ENCODE data around the gene GTF3C2. TPM values are rescaled to one million over a fixed set of nuclear protein-coding genes. Genes with fewer than 3 reads are reported as not detected.
A peak's percentile ranks its signal among the peaks of the same experiment; 100 is the strongest.

The GTF3C2 gene
- total RNA-seq, 2 experiments from 2014 or later = 57.6 to 63.6 TPM

DNA sequence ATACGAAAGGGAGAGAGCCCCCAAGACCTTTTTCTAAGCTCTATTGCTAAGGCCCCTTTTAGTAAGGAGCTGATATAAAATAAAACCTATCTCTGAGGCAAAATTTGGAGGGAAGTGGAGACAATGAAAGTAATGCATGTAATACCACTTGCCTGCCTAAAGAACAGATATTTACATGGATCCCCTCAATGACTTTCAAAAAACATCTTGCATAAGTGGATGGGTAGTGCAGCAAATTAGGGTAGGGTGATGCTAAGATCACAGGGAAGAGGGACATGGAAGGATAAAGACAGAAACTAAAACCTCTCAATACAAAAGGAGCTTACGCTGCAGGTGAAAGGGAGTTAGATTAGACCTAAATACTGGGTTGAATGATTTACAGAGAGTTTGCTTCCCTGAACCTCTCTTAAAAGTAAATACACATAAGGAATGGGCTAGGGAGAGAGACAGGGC, 22.8 kb upstream of the GTF3C2 start:
- DNase-seq (no peak), ATAC-seq (no peak)
- TF ChIP-seq, protein P1, sequence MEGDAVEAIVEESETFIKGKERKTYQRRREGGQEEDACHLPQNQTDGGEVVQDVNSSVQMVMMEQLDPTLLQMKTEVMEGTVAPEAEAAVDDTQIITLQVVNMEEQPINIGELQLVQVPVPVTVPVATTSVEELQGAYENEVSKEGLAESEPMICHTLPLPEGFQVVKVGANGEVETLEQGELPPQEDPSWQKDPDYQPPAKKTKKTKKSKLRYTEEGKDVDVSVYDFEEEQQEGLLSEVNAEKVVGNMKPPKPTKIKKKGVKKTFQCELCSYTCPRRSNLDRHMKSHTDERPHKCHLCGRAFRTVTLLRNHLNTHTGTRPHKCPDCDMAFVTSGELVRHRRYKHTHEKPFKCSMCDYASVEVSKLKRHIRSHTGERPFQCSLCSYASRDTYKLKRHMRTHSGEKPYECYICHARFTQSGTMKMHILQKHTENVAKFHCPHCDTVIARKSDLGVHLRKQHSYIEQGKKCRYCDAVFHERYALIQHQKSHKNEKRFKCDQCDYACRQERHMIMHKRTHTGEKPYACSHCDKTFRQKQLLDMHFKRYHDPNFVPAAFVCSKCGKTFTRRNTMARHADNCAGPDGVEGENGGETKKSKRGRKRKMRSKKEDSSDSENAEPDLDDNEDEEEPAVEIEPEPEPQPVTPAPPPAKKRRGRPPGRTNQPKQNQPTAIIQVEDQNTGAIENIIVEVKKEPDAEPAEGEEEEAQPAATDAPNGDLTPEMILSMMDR (IDR thresholded peaks at IDR 0.05) = no peak
- Mint-ChIP-seq H3K27ac (peak overlapping the region; percentile 90), H3K4me3 (peak overlapping the region; percentile 81), H3K4me1 (ENCODE audit: low read depth) (peaks cover 24% of the 10 kb centered on the region), H3K36me3 (ENCODE audit: low read depth) (peaks cover 72% of the 10 kb centered on the region), H3K27me3 (no peaks in the 10 kb centered on the region), H3K9me3 (no peaks in the 10 kb centered on the region)
- POLR2A ChIA-PET = interaction anchor here (1.1 to 4.8 kb wide), 12 partner anchors 9 to 67 kb away, joined by 3 to 59 read pairs (median 4); partner anchors contain the start of genes EIF2B4, GTF3C2, NRBP1 and PPM1G
- intact Hi-C loops (cut with micrococcal nuclease) = no loop called here
- CTCF ChIA-PET = interaction anchor here (1.0 to 1.8 kb wide), 6 partner anchors 8 to 304 kb away, joined by 4 to 10 read pairs (median 5); partner anchors contain the start of genes EIF2B4, NRBP1 and SNX17

DNA sequence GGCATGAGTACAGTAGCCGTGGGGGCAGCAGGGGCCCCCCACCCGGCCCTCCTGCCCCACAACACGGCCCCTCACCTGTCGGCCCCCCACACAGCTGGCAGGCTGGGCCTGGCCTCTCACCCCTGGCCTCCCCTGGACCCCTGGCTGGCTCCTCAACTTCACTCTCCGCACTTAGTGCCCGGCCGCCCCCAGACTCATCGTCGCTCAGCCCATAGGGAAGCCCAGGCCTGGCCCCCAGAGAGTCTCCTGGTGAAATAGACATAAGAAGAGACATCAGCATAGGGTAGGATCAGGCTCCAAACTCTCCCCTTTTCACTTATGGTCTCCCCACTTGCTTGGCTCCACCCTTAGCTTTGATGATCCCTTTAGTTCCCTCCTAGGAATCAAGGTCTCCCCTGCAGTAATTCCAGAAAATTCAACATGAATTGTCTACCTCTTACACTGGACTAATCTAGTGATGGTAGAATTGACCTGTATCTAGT, 22.3 kb upstream of the GTF3C2 start:
- peak overlapping the region; percentile 81 for H3K4me3 Mint-ChIP-seq
- CTCF ChIA-PET = interaction anchor here (1.0 to 1.3 kb wide), 2 partner anchors 9 to 51 kb away, joined by 4 to 5 read pairs; partner anchors contain the start of gene EIF2B4

DNA sequence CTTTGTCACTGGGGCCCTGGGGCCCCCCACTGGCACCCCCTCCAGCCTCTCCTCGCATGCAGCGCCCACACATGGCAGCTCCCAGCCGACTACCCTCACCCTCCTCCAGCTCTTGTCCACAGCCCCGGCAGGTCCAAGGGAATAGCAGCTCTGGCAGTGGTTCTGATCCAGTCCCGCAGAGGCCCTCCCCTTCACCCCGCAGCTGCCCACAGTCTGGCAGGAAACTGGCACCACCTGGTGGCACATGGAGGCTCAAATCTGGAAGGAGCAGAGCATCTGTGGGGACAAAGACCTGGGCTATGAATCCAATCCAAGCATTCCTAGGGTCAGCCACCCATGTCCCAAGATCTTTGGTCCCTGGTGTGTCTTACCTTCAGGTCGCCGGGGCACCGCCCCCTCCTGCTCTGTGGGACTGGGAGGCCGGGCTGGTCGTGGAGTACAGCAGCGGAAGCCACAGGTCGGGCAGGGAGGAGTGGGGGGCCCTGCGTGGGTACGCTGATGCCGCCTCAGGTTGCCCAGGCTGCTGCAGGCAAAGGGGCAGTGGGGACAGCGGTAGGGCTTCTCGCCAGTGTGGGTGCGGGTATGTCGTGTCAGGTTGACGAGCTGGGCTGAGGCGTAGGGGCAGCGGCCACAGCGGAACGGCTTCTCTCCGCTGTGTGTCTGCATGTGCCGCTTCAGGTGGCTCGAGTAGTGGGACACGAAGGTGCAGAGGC, 21.7 kb upstream of the GTF3C2 start:
- H3K9me3 Mint-ChIP-seq = no peaks in the 10 kb centered on the region
- H3K4me3 Mint-ChIP-seq = peak overlapping the region; percentile 16
- ChIA-PET CTCF (interaction anchor here (1.3 kb wide), 1 partner anchor 9 kb away, joined by 4 read pairs; the partner anchor contains the start of gene EIF2B4), POLR2A (interaction anchor here (0.6 to 4.8 kb wide), 6 partner anchors 7 to 53 kb away, joined by 3 to 59 read pairs (median 12); partner anchors contain the start of genes EIF2B4, GTF3C2, NRBP1 and SNX17)
- peaks cover 23% of the 10 kb centered on the region for H3K4me1 Mint-ChIP-seq (ENCODE audit: low read depth)
- peak; percentile 21 for DNase-seq
- H3K27me3 Mint-ChIP-seq = no peaks in the 10 kb centered on the region
- no peak for ATAC-seq
- TF ChIP-seq, protein P1 (IDR thresholded peaks at IDR 0.05) = no peak
- intact Hi-C loops (cut with micrococcal nuclease) = no loop called here
- peaks cover 68% of the 10 kb centered on the region for H3K36me3 Mint-ChIP-seq (ENCODE audit: low read depth)
- H3K27ac Mint-ChIP-seq = no peak overlapping the region

More for the DNA sequence above, 22.3 kb upstream of the GTF3C2 start:
- Mint-ChIP-seq H3K36me3 (ENCODE audit: low read depth) (peaks cover 70% of the 10 kb centered on the region), H3K27ac (peak overlapping the region; percentile 90), H3K4me1 (ENCODE audit: low read depth) (peaks cover 25% of the 10 kb centered on the region), H3K9me3 (no peaks in the 10 kb centered on the region), H3K27me3 (no peaks in the 10 kb centered on the region)
- TF ChIP-seq, protein P1 (IDR thresholded peaks at IDR 0.05) = no peak
- DNase-seq (no peak), ATAC-seq (no peak)
- POLR2A ChIA-PET = interaction anchor here (0.6 to 4.8 kb wide), 8 partner anchors 9 to 60 kb away, joined by 3 to 59 read pairs (median 12); partner anchors contain the start of genes EIF2B4, GTF3C2, NRBP1 and PPM1G
- intact Hi-C loops (cut with micrococcal nuclease) = no loop called here

DNA sequence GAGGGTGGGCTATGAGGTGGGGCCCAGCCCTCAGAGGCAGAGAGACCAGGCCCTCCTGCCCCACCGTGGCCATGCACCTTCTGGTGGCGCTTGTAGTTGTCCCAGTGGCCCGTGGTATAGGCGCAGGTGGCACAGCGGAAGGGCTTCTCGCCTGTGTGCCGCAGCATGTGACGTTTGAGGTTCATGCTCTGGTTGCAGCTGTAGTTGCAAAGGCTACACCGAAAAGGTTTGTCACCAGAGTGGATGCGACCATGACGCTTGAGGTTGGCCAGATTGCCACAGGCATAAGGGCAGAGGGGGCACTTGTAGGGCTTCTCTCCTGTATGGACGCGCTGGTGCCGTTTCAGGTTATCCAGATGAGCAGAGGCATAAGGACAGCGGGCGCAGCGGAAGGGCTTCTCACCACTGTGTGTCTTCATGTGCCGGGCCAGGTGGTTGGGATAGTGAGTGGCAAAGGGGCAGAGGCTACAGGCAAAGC, 21.1 kb upstream of the GTF3C2 start:
- Mint-ChIP-seq H3K27me3 (no peaks in the 10 kb centered on the region), H3K27ac (peak overlapping the region; percentile 24), H3K36me3 (ENCODE audit: low read depth) (peaks cover 69% of the 10 kb centered on the region), H3K4me3 (peak overlapping the region; percentile 16), H3K4me1 (ENCODE audit: low read depth) (peaks cover 28% of the 10 kb centered on the region), H3K9me3 (no peaks in the 10 kb centered on the region)
- intact Hi-C loops (cut with micrococcal nuclease) = no loop called here
- TF ChIP-seq, protein P1 (IDR thresholded peaks at IDR 0.05) = no peak
- ChIA-PET CTCF (no interaction called here), POLR2A (interaction anchor here (3.2 to 4.8 kb wide), 2 partner anchors 8 kb away, joined by 8 to 59 read pairs; partner anchors contain the start of genes EIF2B4 and SNX17)
- DNase-seq = no peak
- ATAC-seq = no peak
